Kidney (tissue), 14 donors: ENCODE data around the gene HHATL. TPM values are rescaled to one million over a fixed set of nuclear protein-coding genes. Genes with fewer than 3 reads are reported as not detected.
A peak's percentile ranks its signal among the peaks of the same experiment; 100 is the strongest.

Experiments
- DNase-seq, 5 donors: peaks; one replicate each; pipeline ENCODE4 v3.0.0-alpha.2; 2013 to 2020
- FAIRE-seq: peaks from 2 replicates; lab custom pipeline; 2012; peaks lifted over from hg19 to GRCh38; lab: Jason Lieb, UNC
- H3K27ac ChIP-seq, 2 donors: one replicate each; pipeline ENCODE4 v1.7.0; 2013; ENCODE audit warnings: low read depth in 2 of 2, low read length in 2 of 2, inconsistent platforms in 1 of 2
- H3K27me3 ChIP-seq: one replicate; pipeline ENCODE4 v1.7.1; 2013; ENCODE audit warnings: low read length, inconsistent platforms; ENCODE audit not compliant: control insufficient read depth, insufficient read depth
- H3K36me3 ChIP-seq, 3 donors: one replicate each; pipeline versions ENCODE4 v1.7.0 to v1.7.1; 2013; ENCODE audit warnings: low read length in 3 of 3, control low read depth in 1 of 3, inconsistent platforms in 1 of 3; ENCODE audit not compliant: insufficient read depth in 3 of 3, control insufficient read depth in 2 of 3
- H3K4me1 ChIP-seq, 3 donors: one replicate each; pipeline versions ENCODE4 v1.7.0 to v1.7.1; 2013; ENCODE audit warnings: low read length in 3 of 3, inconsistent platforms in 1 of 3, low read depth in 1 of 3; ENCODE audit not compliant: control insufficient read depth in 2 of 3, insufficient read depth in 2 of 3
- H3K4me3 ChIP-seq, 3 donors: one replicate each; pipeline versions ENCODE4 v1.7.0 to v1.8.1; 2013; ENCODE audit warnings: low read length in 3 of 3, control low read depth in 1 of 3, inconsistent platforms in 1 of 3
- H3K9ac ChIP-seq, 3 donors: one replicate each; pipeline versions ENCODE4 v1.7.0 to v1.7.1; 2013; ENCODE audit warnings: low read length in 3 of 3, control low read depth in 1 of 3, inconsistent platforms in 1 of 3
- H3K9me3 ChIP-seq, 3 donors: one replicate each; pipeline versions ENCODE4 v1.7.0 to v1.7.1; 2013; ENCODE audit warnings: low read length in 3 of 3, control low read depth in 1 of 3, inconsistent platforms in 1 of 3; ENCODE audit not compliant: control insufficient read depth in 2 of 3, insufficient read depth in 1 of 3
- CTCF ChIP-seq: IDR thresholded peaks from 3 replicates; pipeline ENCODE4 v1.5.1; 2012; ENCODE audit warnings: mild to moderate bottlenecking, moderate library complexity, borderline replicate concordance; ENCODE audit not compliant: insufficient read depth; ENCODE audit errors: extremely low read depth
- intact Hi-C: fragments of 100-400 bp; cut with DNase I; formaldehyde crosslinking; loops from one replicate; pipeline ENCODE4 v1.11.1; 2022
- polyA plus RNA-seq: library from polyadenylated mRNA; stranded (reverse); fragments of 350-450 nt; fragmentation: Illumina TruSeq; extraction: RNeasy Lipid Tissue Mini Kit (QIAGEN cat#74804); gene quantifications from one replicate; pipeline ENCODE4 v1.2.3, GENCODE V29; 2014; ENCODE audit warnings: low read depth, low replicate concordance; ENCODE audit not compliant: insufficient read depth
- total RNA-seq: library from RNA; stranded (reverse); fragmentation: NEBNext Ultra II Directional; extraction: Animal tissue kit (Norgen Biotek cat#: 25700); gene quantifications from one replicate; pipeline ENCODE4 v1.2.1, GENCODE V29; 2021
- donor health status: control.
- donor health status: control.
- donor health status: control.
- donor health status: control.
- donor health status: control.
- donor health status: DM: yes; HTN: yes; CAD: no.
- donor health status: Normal renal cell carcinoma (clear cell type).

HHATL gene
- total and polyA plus RNA-seq, 2 donors from 2014 or later: not detected

DNA sequence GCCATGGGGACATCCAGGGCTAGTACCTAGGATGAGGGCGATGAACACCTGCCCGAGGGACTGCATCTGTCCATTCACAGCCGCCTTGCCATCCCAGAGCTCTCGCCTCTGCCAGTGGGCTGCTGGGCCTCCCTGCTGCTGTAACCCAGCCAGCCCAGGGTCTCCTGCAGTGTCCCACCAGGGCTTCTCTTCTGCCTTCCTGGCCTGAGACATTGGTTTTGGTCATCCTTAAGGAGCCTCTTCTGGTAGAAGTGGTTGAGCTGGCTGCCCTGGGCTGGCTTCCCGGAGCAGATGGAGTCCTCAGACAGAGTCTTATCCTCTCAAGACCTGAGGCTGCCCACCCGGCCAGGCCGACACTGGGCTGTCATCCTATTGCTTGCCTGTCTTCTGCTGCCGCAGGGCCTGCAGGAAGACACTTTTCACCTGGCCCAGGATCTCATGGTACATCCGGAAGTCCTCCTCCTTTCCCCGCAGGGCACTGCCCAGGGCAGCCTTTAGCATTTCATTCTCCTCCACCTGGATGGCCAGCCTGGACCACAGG, 6.1 kb upstream of the HHATL start:
- H3K9me3 ChIP-seq: no peaks in the 10 kb centered on the region
- no peak overlapping the region for H3K9ac ChIP-seq
- peak in 2 of 5 donors; percentile 7 to 54 for DNase-seq
- intact Hi-C loops: no loop called here
- H3K27ac ChIP-seq: no peak overlapping the region
- no peak overlapping the region for H3K4me3 ChIP-seq
- H3K27me3 ChIP-seq: no peaks in the 10 kb centered on the region
- no peak for TF ChIP-seq CTCF
- no peaks in the 10 kb centered on the region for H3K4me1 ChIP-seq
- no peaks in the 10 kb centered on the region for H3K36me3 ChIP-seq
- FAIRE-seq: no peak

GRCh38 chr3:42707620-42708355, 5.2 kb upstream of the HHATL start:
- no peak for FAIRE-seq
- intact Hi-C loops: no loop called here
- Histone ChIP-seq H3K36me3 (no peaks in the 10 kb centered on the region), H3K4me3 (no peak overlapping the region), H3K4me1 (no peaks in the 10 kb centered on the region), H3K9me3 (no peaks in the 10 kb centered on the region), H3K27me3 (no peaks in the 10 kb centered on the region), H3K9ac (no peak overlapping the region), H3K27ac (no peak overlapping the region)
- TF ChIP-seq CTCF: no peak
- peak in 1 of 5 donors; percentile 14 for DNase-seq

GRCh38 chr3:42706721-42707619, 4.4 kb upstream of the HHATL start:
- FAIRE-seq (no peak), DNase-seq (peak in 3 of 5 donors; percentile 4 to 35 (median 10))
- H3K9me3 ChIP-seq: no peaks in the 10 kb centered on the region
- intact Hi-C loops: no loop called here
- no peaks in the 10 kb centered on the region for H3K36me3 ChIP-seq
- no peak for TF ChIP-seq CTCF
- no peaks in the 10 kb centered on the region for H3K27me3 ChIP-seq
- no peaks in the 10 kb centered on the region for H3K4me1 ChIP-seq
- H3K27ac ChIP-seq: no peak overlapping the region
- no peak overlapping the region for H3K9ac ChIP-seq
- no peak overlapping the region for H3K4me3 ChIP-seq
